Measurements from ENCODE around the gene RAVER1. TPM values are rescaled to one million over a fixed set of nuclear protein-coding genes. Genes with fewer than 3 reads are reported as not detected.

RAVER1 gene
- total and polyA plus RNA-seq, 10 of the 15 experiments (the other 5 are each of a cell fraction or from before 2014, with no cell fraction given) = 0.03 to 87.0 (median 12.1) TPM

- no peak for TF ChIP-seq HDAC6 (IDR thresholded peaks at IDR 0.05; ENCODE audit: unreplicated experiment)
- 0 out of 2 replicates have a peak, but pooled peaks have one; percentile 32 for TF ChIP-seq NBN (IDR thresholded peaks at IDR 0.05)
- no peak for TF ChIP-seq BCL11A (IDR thresholded peaks at IDR 0.05; ENCODE audit: low read depth, low read length)
- TF ChIP-seq POLR2A (IDR thresholded peaks at IDR 0.05; ENCODE audit: low read depth, low read length) = peak; percentile 98
- 0 out of 2 replicates have a peak, but pooled peaks have one; percentile 16 for TF ChIP-seq ZNF207 (IDR thresholded peaks at IDR 0.05; ENCODE audit: borderline replicate concordance)
- no peak for TF ChIP-seq NFYB (IDR thresholded peaks at IDR 0.05; ENCODE audit: insufficient read depth, low read depth, low read length)
- peak; percentile 96 for TF ChIP-seq SMAD5 (IDR thresholded peaks at IDR 0.05; ENCODE audit: low read depth)
- no peak for TF ChIP-seq TCF7 (IDR thresholded peaks at IDR 0.05; ENCODE audit: borderline replicate concordance)
- no peak for TF ChIP-seq HSF1 (IDR thresholded peaks at IDR 0.05; ENCODE audit: low read depth, low read length)
- no peak; the same call in 1 of the 2 replicates for TF ChIP-seq LARP7 (IDR thresholded peaks at IDR 0.05)
- TF ChIP-seq JUND (IDR thresholded peaks at IDR 0.05; ENCODE audit: low read depth, low read length) = no peak
- no peak for TF ChIP-seq SPI1 (IDR thresholded peaks at IDR 0.05; ENCODE audit: borderline replicate concordance, insufficient read depth, low read depth, low read length)
- no peak; the same call in 1 of the 2 replicates for TF ChIP-seq EED (IDR thresholded peaks at IDR 0.05; ENCODE audit: low read depth)
- peak; percentile 49; the same call in 1 of the 2 replicates for TF ChIP-seq NR2C1 (IDR thresholded peaks at IDR 0.05)
- peak; percentile 87 for TF ChIP-seq MXI1 (IDR thresholded peaks at IDR 0.05; ENCODE audit: low read depth, low read length)
- no peak for TF ChIP-seq STAT1 (conservative IDR thresholded peaks at IDR 0.05)
- peak; percentile 96 for TF ChIP-seq ZSCAN29 (IDR thresholded peaks at IDR 0.05)
- TF ChIP-seq TCF12 (IDR thresholded peaks at IDR 0.05; ENCODE audit: low read depth, low read length) = peak; percentile 80
- TF ChIP-seq IRF4 (IDR thresholded peaks at IDR 0.05; ENCODE audit: low read depth, low read length) = no peak
These were observed 62.5 kb downstream of the RAVER1 start, which contains the start of gene ICAM1 (continued) for GRCh38 chr19:10270616-10271394.

Measured in GM12878 (cell line).